ENCODE measurements around the gene ROR2. TPM values are rescaled to one million over a fixed set of nuclear protein-coding genes. Genes with fewer than 3 reads are reported as not detected.

The ROR2 gene
- total RNA-seq, 4 donors from 2014 or later: 1.8 to 4.2 (median 2.7) TPM

GRCh38 chr9:91591627-91592026, 358.4 kb downstream of the ROR2 start:
- no peak for TF ChIP-seq CTCF (IDR thresholded peaks at IDR 0.05)
- TF ChIP-seq EP300 (IDR thresholded peaks at IDR 0.05): no peak
- TF ChIP-seq POLR2A (IDR thresholded peaks at IDR 0.05): no peak

GRCh38 chr9:91589101-91589553, 360.9 kb downstream of the ROR2 start:
- Histone ChIP-seq H3K27me3 (no peaks in the 10 kb centered on the region), H3K9me3 (no peaks in the 10 kb centered on the region), H3K4me3 (no peak overlapping the region), H3K36me3 (no peaks in the 10 kb centered on the region), H3K4me1 (no peaks in the 10 kb centered on the region), H3K27ac (no peak overlapping the region)
- TF ChIP-seq POLR2A (IDR thresholded peaks at IDR 0.05) (no peak), EP300 (IDR thresholded peaks at IDR 0.05) (peak in 1 of 2 donors; percentile 55)
- 25 to 40% methylated on average over 7 of the region's 7 CpGs for WGBS, 2 donors
- peak in 1 of 2 donors; percentile 11 for DNase-seq (ENCODE audit: low spot score in 2 of 2)

More at GRCh38 chr9:91591627-91592026, 358.4 kb downstream of the ROR2 start:
- Histone ChIP-seq H3K4me1 (no peaks in the 10 kb centered on the region), H3K4me3 (no peak overlapping the region), H3K27me3 (no peaks in the 10 kb centered on the region), H3K36me3 (no peaks in the 10 kb centered on the region), H3K9me3 (no peaks in the 10 kb centered on the region), H3K27ac (no peak overlapping the region)
- no peak for DNase-seq (ENCODE audit: low spot score in 2 of 2)
- 58 to 62% methylated on average over 3 of the region's 3 CpGs for WGBS, 2 donors

GRCh38 chr9:91586282-91586681, 363.7 kb downstream of the ROR2 start:
- Histone ChIP-seq H3K27ac (no peak overlapping the region), H3K27me3 (no peaks in the 10 kb centered on the region), H3K4me1 (no peaks in the 10 kb centered on the region), H3K9me3 (no peaks in the 10 kb centered on the region), H3K4me3 (no peak overlapping the region), H3K36me3 (no peaks in the 10 kb centered on the region)
- DNase-seq (ENCODE audit: low spot score in 2 of 2): no peak
- 78 to 79% methylated on average over 8 of the region's 8 CpGs for WGBS, 2 donors
- TF ChIP-seq CTCF (IDR thresholded peaks at IDR 0.05) (no peak), POLR2A (IDR thresholded peaks at IDR 0.05) (no peak), EP300 (IDR thresholded peaks at IDR 0.05) (no peak)

GRCh38 chr9:91583966-91584365, 366.1 kb downstream of the ROR2 start:
- DNase-seq (ENCODE audit: low spot score in 2 of 2): no peak
- WGBS, 2 donors: 90 to 91% methylated on average over 9 of the region's 9 CpGs
- Histone ChIP-seq H3K4me1 (no peaks in the 10 kb centered on the region), H3K27me3 (no peaks in the 10 kb centered on the region), H3K4me3 (no peak overlapping the region), H3K27ac (no peak overlapping the region), H3K9me3 (no peaks in the 10 kb centered on the region), H3K36me3 (no peaks in the 10 kb centered on the region)
- TF ChIP-seq POLR2A (IDR thresholded peaks at IDR 0.05) (no peak), CTCF (IDR thresholded peaks at IDR 0.05) (no peak), EP300 (IDR thresholded peaks at IDR 0.05) (no peak)

- H3K27me3 ChIP-seq: no peaks in the 10 kb centered on the region
- no peaks in the 10 kb centered on the region for H3K4me1 ChIP-seq
- no peak overlapping the region for H3K27ac ChIP-seq
- no peak overlapping the region for H3K4me3 ChIP-seq
- no peak for DNase-seq (ENCODE audit: low spot score in 2 of 2)
- H3K36me3 ChIP-seq: no peaks in the 10 kb centered on the region
- no peak for TF ChIP-seq CTCF (IDR thresholded peaks at IDR 0.05)
- TF ChIP-seq EP300 (IDR thresholded peaks at IDR 0.05): no peak
- no peak for TF ChIP-seq POLR2A (IDR thresholded peaks at IDR 0.05)
- no peaks in the 10 kb centered on the region for H3K9me3 ChIP-seq
Measured at GRCh38 chr9:91583161-91583875, 366.7 kb downstream of the ROR2 start.
